ELR (cell line): Measurements from ENCODE around the gene HLA-DRB5.
A peak's percentile ranks its signal among the peaks of the same experiment; 100 is the strongest.
"Not testable (repeated sequence)": the region's sequence is repeated elsewhere in the genome, so short reads cannot be mapped to it uniquely, and the experiment has no call there.

Source experiments
- DNase-seq: peaks from one replicate; pipeline ENCODE4 v3.0.0-alpha.2; 2015; ENCODE audit warnings: low read depth

HLA-DRB5 gene

GRCh38 chr6:32529697-32530430 lies at the start of gene HLA-DRB5:
Gene HLA-DRB5, minus strand, starts transcription at chr6:32530287. Its CDS starts 63 bp downstream, at chr6:32530224.
- peak; percentile 4 for DNase-seq

GRCh38 chr6:32578962-32579361 lies 48.9 kb upstream of the HLA-DRB5 start:
- DNase-seq = no peak

- not testable (repeated sequence) for DNase-seq
These were observed 47.4 kb upstream of the HLA-DRB5 start for GRCh38 chr6:32577493-32577892.

- DNase-seq = no peak
These were observed 46.2 kb upstream of the HLA-DRB5 start for GRCh38 chr6:32576250-32576649.

GRCh38 chr6:32570363-32570905 lies 40.3 kb upstream of the HLA-DRB5 start:
- DNase-seq = no peak

- no peak for DNase-seq
These were observed 38.5 kb upstream of the HLA-DRB5 start for GRCh38 chr6:32568561-32568960.

- DNase-seq = no peak
These were observed 36.9 kb upstream of the HLA-DRB5 start for GRCh38 chr6:32566957-32567356.

GRCh38 chr6:32565511-32565910 lies 35.4 kb upstream of the HLA-DRB5 start:
- no peak for DNase-seq

GRCh38 chr6:32562940-32563339 lies 32.9 kb upstream of the HLA-DRB5 start:
- DNase-seq = no peak

GRCh38 chr6:32559747-32560146 lies 29.7 kb upstream of the HLA-DRB5 start:
- no peak for DNase-seq

GRCh38 chr6:32558426-32559057 lies 28.5 kb upstream of the HLA-DRB5 start:
- DNase-seq = no peak

- DNase-seq = no peak
These were observed 24.3 kb upstream of the HLA-DRB5 start for GRCh38 chr6:32554116-32554965.

- no peak for DNase-seq
These were observed 23.1 kb upstream of the HLA-DRB5 start for GRCh38 chr6:32553037-32553742.

GRCh38 chr6:32551410-32551809 lies 21.3 kb upstream of the HLA-DRB5 start:
- DNase-seq = no peak

- no peak for DNase-seq
These were observed 9.8 kb upstream of the HLA-DRB5 start for GRCh38 chr6:32539839-32540238.

GRCh38 chr6:32530431-32530793 lies 325 bp upstream of the HLA-DRB5 start:
- not testable (repeated sequence) for DNase-seq

GRCh38 chr6:32522302-32523047 lies 7.6 kb downstream of the HLA-DRB5 start:
- DNase-seq = no peak

GRCh38 chr6:32519910-32520258 lies 10.2 kb downstream of the HLA-DRB5 start:
- no peak for DNase-seq

- no peak for DNase-seq
These were observed 10.8 kb downstream of the HLA-DRB5 start for GRCh38 chr6:32519118-32519909.

- DNase-seq = no peak
These were observed 12.2 kb downstream of the HLA-DRB5 start for GRCh38 chr6:32517654-32518445.
